MCF 10A (cell line): Measurements from ENCODE around the gene RBM5. TPM values are rescaled to one million over a fixed set of nuclear protein-coding genes. Genes with fewer than 3 reads are reported as not detected.
A peak's percentile ranks its signal among the peaks of the same experiment; 100 is the strongest.

Experiments used
- Bru-seq: library from RNA; stranded (reverse); fragments of 400-500 nt; gene quantifications from one replicate; lab custom pipeline; 2021; lab: Mats Ljungman, UMichigan
- BruChase-seq, 2 experiments: library from RNA; stranded (reverse); fragments of 400-500 nt; gene quantifications; one replicate each; lab custom pipeline; 2021; lab: Mats Ljungman, UMichigan
- BruUV-seq: library from RNA; stranded (reverse); fragments of 400-500 nt; replicated peaks from 2 replicates; lab custom pipeline; 2021; lab: Mats Ljungman, UMichigan
- CTCF ChIA-PET: fragments of 300-600 bp; sonication (Branson Sonifier 250); formaldehyde crosslinking; extraction: SDS; loops from one replicate; lab custom pipeline; 2021; ENCODE audit warnings: antibody characterized with exemption, inconsistent platforms; lab: Yijun Ruan, JAX
- POLR2A ChIA-PET: fragments of 300-600, 350-650 bp; sonication (Branson Sonifier 250); formaldehyde crosslinking; extraction: SDS; loops from one replicate; lab custom pipeline; 2020; ENCODE audit warnings: antibody characterized with exemption, inconsistent platforms; lab: Yijun Ruan, JAX
- DNase-seq: peaks from one replicate; pipeline ENCODE4 v3.0.0-alpha.2; 2018; ENCODE audit not compliant: unreplicated experiment
- H3K27ac Mint-ChIP-seq: one replicate; pipeline ENCODE4 v1.8.0; 2022; ENCODE audit warnings: mild to moderate bottlenecking, low read depth, mixed read lengths; ENCODE audit not compliant: unreplicated experiment
- H3K27me3 Mint-ChIP-seq: one replicate; pipeline ENCODE4 v1.8.0; 2022; ENCODE audit warnings: mixed read lengths; ENCODE audit not compliant: insufficient read depth, unreplicated experiment
- H3K36me3 Mint-ChIP-seq: one replicate; pipeline ENCODE4 v1.8.0; 2022; ENCODE audit warnings: mild to moderate bottlenecking, moderate library complexity, mixed read lengths; ENCODE audit not compliant: insufficient read depth, unreplicated experiment
- H3K4me1 Mint-ChIP-seq: one replicate; pipeline ENCODE4 v1.8.0; 2022; ENCODE audit warnings: mixed read lengths; ENCODE audit not compliant: insufficient read depth, unreplicated experiment
- H3K4me3 Mint-ChIP-seq: one replicate; pipeline ENCODE4 v1.8.0; 2022; ENCODE audit warnings: mild to moderate bottlenecking, moderate library complexity, mixed read lengths; ENCODE audit not compliant: unreplicated experiment
- H3K9me3 Mint-ChIP-seq: one replicate; pipeline ENCODE4 v1.8.0; 2022; ENCODE audit warnings: mixed read lengths; ENCODE audit not compliant: unreplicated experiment
- CTCF ChIP-seq: fragments of 200-600 bp; IDR thresholded peaks from one replicate; pipeline ENCODE4 v1.8.0; 2022; ENCODE audit warnings: antibody characterized with exemption, mild to moderate bottlenecking; ENCODE audit not compliant: unreplicated experiment
- intact Hi-C: fragments of 100-400 bp; cut with micrococcal nuclease; formaldehyde crosslinking; loops from 2 replicates; pipeline ENCODE4 v1.14.1; 2022
- long read RNA-seq: library from polyadenylated mRNA; stranded (forward); transcript quantifications from one replicate; pipeline ENCODE4 v2.0.0, GENCODE V29; 2022
- total RNA-seq: library from RNA; stranded (reverse); gene quantifications from 2 replicates; pipeline ENCODE4 v1.2.3, GENCODE V29; 2022

RBM5 gene
- 138 TPM in 2 replicates for total RNA-seq
- Bru-seq, nascent RNA, result percentile 95 among the genes with signal in this experiment
- percentile 93 among the genes with signal in this experiment for BruChase-seq, experiment 1, labeled RNA remaining after a 6-hour chase
- BruChase-seq, experiment 2, labeled RNA remaining after a 2-hour chase, result percentile 98 among the genes with signal in this experiment
- long read RNA-seq, transcript RBM5-201 (25 exons, 3,188 nt), result major isoform, 82 of 143 reads
- long read RNA-seq, partial matches to known transcripts, result 24 of 143 reads
- long read RNA-seq, other reads (novel, unspliced or antisense), result 37 of 143 reads

DNA sequence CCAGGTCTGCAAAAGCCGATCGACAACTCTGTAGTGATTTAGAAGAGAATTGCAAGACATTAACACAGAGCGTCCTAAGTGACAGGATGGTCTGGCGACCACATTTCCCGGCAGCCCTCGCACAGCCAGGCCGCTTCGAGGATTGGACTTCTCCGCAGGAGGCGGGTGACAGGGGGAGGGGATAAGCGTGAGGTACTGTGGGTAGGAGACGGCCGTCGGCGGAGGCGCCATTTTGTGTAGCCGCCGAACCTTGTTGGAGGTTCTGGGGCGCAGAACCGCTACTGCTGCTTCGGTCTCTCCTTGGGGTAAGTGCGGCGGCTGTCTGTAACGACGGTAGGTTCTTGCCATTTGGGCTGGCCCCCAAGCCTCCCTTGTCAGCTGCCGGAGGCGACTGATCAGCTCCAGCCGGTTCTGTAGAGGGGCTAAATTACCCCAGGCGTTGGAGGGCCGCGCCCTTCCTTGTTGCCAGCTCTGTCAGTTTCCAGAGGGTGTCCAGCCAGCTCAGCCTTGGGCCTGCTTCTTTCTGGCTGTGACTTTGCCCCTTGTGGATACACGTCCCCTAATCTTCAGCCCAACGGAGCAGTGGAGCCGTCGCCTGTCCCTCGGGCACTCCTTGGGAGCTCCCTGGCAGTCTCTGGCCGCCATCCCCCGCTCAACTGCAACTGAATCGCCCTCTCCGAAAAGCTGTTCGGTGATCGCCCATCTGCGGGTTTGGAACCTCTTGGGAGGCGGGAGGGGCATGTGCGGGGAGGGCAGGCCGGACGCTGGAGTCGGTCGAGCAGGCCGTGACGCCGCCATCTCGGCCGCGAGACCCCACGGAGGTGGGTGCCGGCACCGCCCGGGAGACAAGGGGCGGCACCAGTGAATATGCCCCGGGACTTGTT, at the start of gene RBM5:
Gene RBM5 (plus strand): TSS at position 195 of the 884 bp plus-strand sequence. CDS start 1,516 bp downstream, outside the sequence.
- Mint-ChIP-seq H3K4me3 (peak within 1 kb of the TSS; percentile 92), H3K36me3 (peaks cover 41% of the 10 kb centered on the region), H3K27ac (peak within 1 kb of the TSS; percentile 99), H3K4me1 (peaks cover 10% of the 10 kb centered on the region), H3K27me3 (no peaks in the 10 kb centered on the region), H3K9me3 (no peaks in the 10 kb centered on the region)
- no peak for TF ChIP-seq CTCF
- intact Hi-C loops, result loop anchor here (5.0 kb wide), 1 partner anchor 287 kb away; the partner anchor contains the start of gene INKA1
- DNase-seq, result peak; percentile 93
- CTCF ChIA-PET, result interaction anchor here (0.6 to 1.9 kb wide), 8 partner anchors 100 to 388 kb away, joined by 3 to 8 read pairs (median 3); no protein-coding TSS in a partner anchor
- BruUV-seq, result no TSS peak
- POLR2A ChIA-PET, result interaction anchor here (0.7 to 2.9 kb wide), 18 partner anchors 12 to 451 kb away, joined by 3 to 10 read pairs (median 4); partner anchors contain the start of genes GNAI2, INKA1, IP6K1 and MON1A

DNA sequence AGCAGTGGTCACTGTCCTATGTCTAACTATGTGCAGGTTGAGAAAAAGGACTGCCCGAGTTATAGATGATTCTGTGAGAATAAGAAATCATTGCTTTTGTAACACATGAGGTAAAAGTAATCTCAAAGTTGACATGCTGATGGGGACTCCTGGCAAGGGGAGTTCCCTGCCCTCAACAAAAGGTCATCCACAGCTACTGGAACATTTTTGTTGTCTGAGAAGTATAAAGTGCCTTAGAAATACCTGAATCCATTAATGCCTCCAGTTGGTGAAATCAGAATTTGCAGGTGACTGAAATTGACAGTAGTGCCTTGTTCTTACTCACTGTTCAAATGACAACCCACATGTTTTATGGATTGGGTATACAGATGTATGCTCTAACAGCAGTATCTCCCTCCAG, 43.7 kb upstream of the RBM5 start:
- BruUV-seq, result TSS peak; percentile 21
- Mint-ChIP-seq H3K27me3 (no peaks in the 10 kb centered on the region), H3K36me3 (peaks cover 40% of the 10 kb centered on the region), H3K4me3 (no peak overlapping the region), H3K27ac (no peak overlapping the region), H3K9me3 (no peaks in the 10 kb centered on the region), H3K4me1 (peaks cover 1% of the 10 kb centered on the region)
- no peak for DNase-seq
- CTCF ChIA-PET, result interaction anchor here (0.7 kb wide), 1 partner anchor 936 kb away, joined by 5 read pairs; no protein-coding TSS in a partner anchor
- TF ChIP-seq CTCF, result no peak
- POLR2A ChIA-PET, result interaction anchor here (1.3 to 1.6 kb wide), 2 partner anchors 9 to 45 kb away, joined by 3 to 8 read pairs; partner anchors contain the start of gene RBM5
- intact Hi-C loops, result no loop called here

DNA sequence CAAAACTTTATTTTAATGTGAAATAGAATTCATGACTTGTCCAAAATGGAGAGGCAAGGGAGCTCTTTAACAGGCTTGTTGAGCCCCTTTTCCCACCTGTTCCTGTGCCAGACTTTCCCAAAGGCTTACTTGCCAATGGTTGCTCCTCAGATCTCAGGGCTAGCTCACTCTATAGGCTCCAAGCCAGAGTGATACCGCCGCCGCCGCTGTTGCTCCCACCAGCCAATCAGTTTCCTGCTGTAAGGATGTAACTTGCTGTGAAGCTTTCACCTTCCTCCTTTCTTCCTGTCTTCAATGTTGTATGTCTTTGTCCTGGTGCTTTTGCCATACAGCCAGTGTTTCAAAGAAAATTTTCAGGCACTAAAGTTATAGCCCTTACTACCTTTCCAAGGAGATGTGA, 41.3 kb upstream of the RBM5 start:
- no peaks in the 10 kb centered on the region for H3K27me3 Mint-ChIP-seq
- H3K9me3 Mint-ChIP-seq, result no peaks in the 10 kb centered on the region
- POLR2A ChIA-PET, result no interaction called here

More for the DNA sequence above, 41.3 kb upstream of the RBM5 start:
- no peak for TF ChIP-seq CTCF
- no TSS peak for BruUV-seq
- Mint-ChIP-seq H3K36me3 (peaks cover 60% of the 10 kb centered on the region), H3K4me3 (no peak overlapping the region), H3K27ac (no peak overlapping the region), H3K4me1 (peaks cover 5% of the 10 kb centered on the region)
- intact Hi-C loops, result no loop called here
- DNase-seq, result no peak
- CTCF ChIA-PET, result no interaction called here
